ENCODE data around the gene ETV5. TPM values are rescaled to one million over a fixed set of nuclear protein-coding genes. Genes with fewer than 3 reads are reported as not detected.

The ETV5 gene
- total and polyA plus RNA-seq, 5 donors from 2014 or later, result 0.40 TPM; not detected in 4

GRCh38 chr3:186109897-186110803, 1.3 kb upstream of the ETV5 start:
- Mint-ChIP-seq H3K27me3 (peaks cover 92% of the 10 kb centered on the region), H3K9me3 (peaks cover 0 to 6% (median 0%) of the 10 kb centered on the region in 7 donors)

GRCh38 chr3:186108106-186108940, 566 bp downstream of the ETV5 start:
- Histone ChIP-seq H3K4me3 (ENCODE audit: low read depth, low read length) (no peak overlapping the region), H3K27me3 (ENCODE audit: control insufficient read depth, insufficient read depth, low read length) (peaks cover 50% of the 10 kb centered on the region), H3K4me1 (ENCODE audit: control insufficient read depth, insufficient read depth, low read length, poor library complexity, severe bottlenecking) (peaks cover 37% of the 10 kb centered on the region), H3K9me3 (ENCODE audit: control insufficient read depth in 2 of 2, low read length in 2 of 2) (no peaks in the 10 kb centered on the region), H3K36me3 (ENCODE audit: control insufficient read depth, insufficient read depth, low read length) (no peaks in the 10 kb centered on the region), H3K27ac (ENCODE audit: insufficient read depth, low read length, poor library complexity, severe bottlenecking) (no peak overlapping the region)
- no peak for ATAC-seq (ENCODE audit: low read depth in 2 of 2)
- peak; percentile 2 to 7 (median 5) for DNase-seq
- Mint-ChIP-seq H3K4me1 (peaks cover 4 to 41% (median 30%) of the 10 kb centered on the region in 4 donors), H3K27ac (no peak overlapping the region), H3K27me3 (peaks cover 93% of the 10 kb centered on the region), H3K9me3 (peaks cover 0 to 6% (median 0%) of the 10 kb centered on the region in 7 donors), H3K4me3 (peak overlapping the region; percentile 78 to 97 (median 94)), H3K36me3 (no peaks in the 10 kb centered on the region)

More at GRCh38 chr3:186109897-186110803, 1.3 kb upstream of the ETV5 start:
- DNase-seq (peak in 2 of 3 donors; percentile 8), ATAC-seq (ENCODE audit: low read depth in 2 of 2) (no peak)
- Histone ChIP-seq H3K9me3 (ENCODE audit: control insufficient read depth in 2 of 2, low read length in 2 of 2) (no peaks in the 10 kb centered on the region), H3K4me3 (ENCODE audit: low read depth, low read length) (peak overlapping the region; percentile 72), H3K27ac (ENCODE audit: insufficient read depth, low read length, poor library complexity, severe bottlenecking) (no peak overlapping the region), H3K36me3 (ENCODE audit: control insufficient read depth, insufficient read depth, low read length) (no peaks in the 10 kb centered on the region), H3K4me1 (ENCODE audit: control insufficient read depth, insufficient read depth, low read length, poor library complexity, severe bottlenecking) (peaks cover 37% of the 10 kb centered on the region), H3K27me3 (ENCODE audit: control insufficient read depth, insufficient read depth, low read length) (peaks cover 48% of the 10 kb centered on the region)
- H3K4me1 Mint-ChIP-seq, result peaks cover 4 to 41% (median 30%) of the 10 kb centered on the region in 4 donors
- peak overlapping the region in 2 of 3 donors; percentile 80 to 90 for H3K27ac Mint-ChIP-seq
- peak overlapping the region; percentile 75 to 97 (median 94) for H3K4me3 Mint-ChIP-seq
- H3K36me3 Mint-ChIP-seq, result no peaks in the 10 kb centered on the region

GRCh38 chr3:186107215-186108105, 1.4 kb downstream of the ETV5 start:
- no peak overlapping the region for H3K27ac ChIP-seq (ENCODE audit: insufficient read depth, low read length, poor library complexity, severe bottlenecking)
- H3K9me3 ChIP-seq (ENCODE audit: control insufficient read depth in 2 of 2, low read length in 2 of 2), result no peaks in the 10 kb centered on the region
- H3K27me3 ChIP-seq (ENCODE audit: control insufficient read depth, insufficient read depth, low read length), result peaks cover 54% of the 10 kb centered on the region
- Mint-ChIP-seq H3K36me3 (no peaks in the 10 kb centered on the region), H3K4me1 (peaks cover 4 to 41% (median 30%) of the 10 kb centered on the region in 4 donors), H3K4me3 (peak overlapping the region; percentile 78 to 94 (median 85)), H3K27ac (no peak overlapping the region), H3K27me3 (peaks cover 95% of the 10 kb centered on the region), H3K9me3 (peaks cover 0 to 6% (median 0%) of the 10 kb centered on the region in 7 donors)
- H3K4me1 ChIP-seq (ENCODE audit: control insufficient read depth, insufficient read depth, low read length, poor library complexity, severe bottlenecking), result peaks cover 37% of the 10 kb centered on the region
- no peak overlapping the region for H3K4me3 ChIP-seq (ENCODE audit: low read depth, low read length)
- peak; percentile 5 to 63 (median 27) for DNase-seq
- no peaks in the 10 kb centered on the region for H3K36me3 ChIP-seq (ENCODE audit: control insufficient read depth, insufficient read depth, low read length)
- ATAC-seq (ENCODE audit: low read depth in 2 of 2), result peak; percentile 21 to 30

GRCh38 chr3:186105543-186105942, 3.3 kb downstream of the ETV5 start:
- peaks cover 0 to 35% (median 22%) of the 10 kb centered on the region in 4 donors for H3K4me1 Mint-ChIP-seq
- ATAC-seq (ENCODE audit: low read depth in 2 of 2) (no peak), DNase-seq (no peak)
- peaks cover 90% of the 10 kb centered on the region for H3K27me3 Mint-ChIP-seq
- H3K9me3 Mint-ChIP-seq, result peaks cover 0 to 3% (median 0%) of the 10 kb centered on the region in 7 donors
- no peaks in the 10 kb centered on the region for H3K36me3 Mint-ChIP-seq
- peaks cover 39% of the 10 kb centered on the region for H3K27me3 ChIP-seq (ENCODE audit: control insufficient read depth, insufficient read depth, low read length)
- H3K4me3 ChIP-seq (ENCODE audit: low read depth, low read length), result no peak overlapping the region
- no peaks in the 10 kb centered on the region for H3K9me3 ChIP-seq (ENCODE audit: control insufficient read depth in 2 of 2, low read length in 2 of 2)
- H3K27ac Mint-ChIP-seq, result no peak overlapping the region
- peaks cover 37% of the 10 kb centered on the region for H3K4me1 ChIP-seq (ENCODE audit: control insufficient read depth, insufficient read depth, low read length, poor library complexity, severe bottlenecking)
- H3K36me3 ChIP-seq (ENCODE audit: control insufficient read depth, insufficient read depth, low read length), result no peaks in the 10 kb centered on the region
- no peak overlapping the region for H3K4me3 Mint-ChIP-seq
- no peak overlapping the region for H3K27ac ChIP-seq (ENCODE audit: insufficient read depth, low read length, poor library complexity, severe bottlenecking)

GRCh38 chr3:186102687-186103086, 6.2 kb downstream of the ETV5 start:
- Mint-ChIP-seq H3K9me3 (peaks cover 0 to 1% (median 0%) of the 10 kb centered on the region in 7 donors), H3K27ac (no peak overlapping the region), H3K4me1 (peaks cover 0 to 13% (median 6%) of the 10 kb centered on the region in 4 donors), H3K27me3 (peaks cover 87% of the 10 kb centered on the region), H3K4me3 (no peak overlapping the region), H3K36me3 (no peaks in the 10 kb centered on the region)
- Histone ChIP-seq H3K27me3 (ENCODE audit: control insufficient read depth, insufficient read depth, low read length) (peaks cover 52% of the 10 kb centered on the region), H3K4me1 (ENCODE audit: control insufficient read depth, insufficient read depth, low read length, poor library complexity, severe bottlenecking) (peaks cover 11% of the 10 kb centered on the region), H3K4me3 (ENCODE audit: low read depth, low read length) (no peak overlapping the region), H3K36me3 (ENCODE audit: control insufficient read depth, insufficient read depth, low read length) (no peaks in the 10 kb centered on the region), H3K27ac (ENCODE audit: insufficient read depth, low read length, poor library complexity, severe bottlenecking) (no peak overlapping the region), H3K9me3 (ENCODE audit: control insufficient read depth in 2 of 2, low read length in 2 of 2) (no peaks in the 10 kb centered on the region)
- DNase-seq (no peak), ATAC-seq (ENCODE audit: low read depth in 2 of 2) (no peak)

GRCh38 chr3:186100398-186100797, 8.5 kb downstream of the ETV5 start:
- Histone ChIP-seq H3K27ac (ENCODE audit: insufficient read depth, low read length, poor library complexity, severe bottlenecking) (no peak overlapping the region), H3K27me3 (ENCODE audit: control insufficient read depth, insufficient read depth, low read length) (peaks cover 45% of the 10 kb centered on the region), H3K9me3 (ENCODE audit: control insufficient read depth in 2 of 2, low read length in 2 of 2) (no peaks in the 10 kb centered on the region), H3K4me1 (ENCODE audit: control insufficient read depth, insufficient read depth, low read length, poor library complexity, severe bottlenecking) (peaks cover 2% of the 10 kb centered on the region), H3K36me3 (ENCODE audit: control insufficient read depth, insufficient read depth, low read length) (no peaks in the 10 kb centered on the region), H3K4me3 (ENCODE audit: low read depth, low read length) (no peak overlapping the region)
- Mint-ChIP-seq H3K4me3 (peak overlapping the region in 1 of 4 donors; percentile 7), H3K36me3 (no peaks in the 10 kb centered on the region), H3K27me3 (peaks cover 81% of the 10 kb centered on the region), H3K4me1 (peaks cover 0 to 3% (median 0%) of the 10 kb centered on the region in 4 donors), H3K27ac (no peak overlapping the region), H3K9me3 (peaks cover 0 to 1% (median 0%) of the 10 kb centered on the region in 7 donors)
- ATAC-seq (ENCODE audit: low read depth in 2 of 2) (no peak), DNase-seq (no peak)

- no peaks in the 10 kb centered on the region for H3K9me3 ChIP-seq (ENCODE audit: control insufficient read depth in 2 of 2, low read length in 2 of 2)
- H3K36me3 ChIP-seq (ENCODE audit: control insufficient read depth, insufficient read depth, low read length), result no peaks in the 10 kb centered on the region
- H3K27ac ChIP-seq (ENCODE audit: insufficient read depth, low read length, poor library complexity, severe bottlenecking), result no peak overlapping the region
- ATAC-seq (ENCODE audit: low read depth in 2 of 2) (no peak), DNase-seq (no peak)
- peaks cover 0 to 3% (median 0%) of the 10 kb centered on the region in 4 donors for H3K4me1 Mint-ChIP-seq
- H3K27ac Mint-ChIP-seq, result no peak overlapping the region
- H3K4me3 ChIP-seq (ENCODE audit: low read depth, low read length), result no peak overlapping the region
- peaks cover 2% of the 10 kb centered on the region for H3K4me1 ChIP-seq (ENCODE audit: control insufficient read depth, insufficient read depth, low read length, poor library complexity, severe bottlenecking)
- H3K36me3 Mint-ChIP-seq, result no peaks in the 10 kb centered on the region
- peaks cover 0 to 1% (median 0%) of the 10 kb centered on the region in 7 donors for H3K9me3 Mint-ChIP-seq
- peaks cover 45% of the 10 kb centered on the region for H3K27me3 ChIP-seq (ENCODE audit: control insufficient read depth, insufficient read depth, low read length)
- peaks cover 82% of the 10 kb centered on the region for H3K27me3 Mint-ChIP-seq
- no peak overlapping the region for H3K4me3 Mint-ChIP-seq
Measured at GRCh38 chr3:186099178-186099577, 9.7 kb downstream of the ETV5 start.
